Inferior parietal cortex (tissue), 1 donor: ENCODE results near the gene LAGE3.

ENCODE experiments used
- DNase-seq: peaks from one replicate; pipeline ENCODE4 v3.0.0-alpha.2; 2016; ENCODE audit errors: extremely low spot score

The LAGE3 gene

DNA sequence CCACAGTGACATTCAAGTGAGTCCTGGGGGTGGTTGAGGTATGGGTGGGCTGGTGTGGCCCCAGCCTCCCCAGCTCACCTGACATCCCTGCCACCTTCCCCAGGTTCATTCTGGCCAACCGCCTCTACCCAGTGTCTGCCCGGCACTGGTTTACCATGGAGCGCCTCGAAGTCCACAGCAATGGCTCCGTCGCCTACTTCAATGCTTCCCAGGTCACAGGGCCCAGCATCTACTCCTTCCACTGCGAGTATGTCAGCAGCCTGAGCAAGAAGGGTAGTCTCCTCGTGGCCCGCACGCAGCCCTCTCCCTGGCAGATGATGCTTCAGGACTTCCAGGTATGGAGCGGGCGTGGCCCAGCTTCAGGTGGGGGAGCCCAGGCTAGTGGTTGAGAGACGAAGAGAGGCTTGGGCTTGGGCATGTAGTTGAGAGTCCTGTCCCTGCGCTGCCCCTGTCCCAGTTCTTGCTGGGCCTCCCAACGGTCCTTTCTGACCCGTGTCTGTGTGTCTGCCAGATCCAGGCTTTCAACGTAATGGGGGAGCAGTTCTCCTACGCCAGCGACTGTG lies 43.8 kb downstream of the LAGE3 start:
- no peak for DNase-seq

DNA sequence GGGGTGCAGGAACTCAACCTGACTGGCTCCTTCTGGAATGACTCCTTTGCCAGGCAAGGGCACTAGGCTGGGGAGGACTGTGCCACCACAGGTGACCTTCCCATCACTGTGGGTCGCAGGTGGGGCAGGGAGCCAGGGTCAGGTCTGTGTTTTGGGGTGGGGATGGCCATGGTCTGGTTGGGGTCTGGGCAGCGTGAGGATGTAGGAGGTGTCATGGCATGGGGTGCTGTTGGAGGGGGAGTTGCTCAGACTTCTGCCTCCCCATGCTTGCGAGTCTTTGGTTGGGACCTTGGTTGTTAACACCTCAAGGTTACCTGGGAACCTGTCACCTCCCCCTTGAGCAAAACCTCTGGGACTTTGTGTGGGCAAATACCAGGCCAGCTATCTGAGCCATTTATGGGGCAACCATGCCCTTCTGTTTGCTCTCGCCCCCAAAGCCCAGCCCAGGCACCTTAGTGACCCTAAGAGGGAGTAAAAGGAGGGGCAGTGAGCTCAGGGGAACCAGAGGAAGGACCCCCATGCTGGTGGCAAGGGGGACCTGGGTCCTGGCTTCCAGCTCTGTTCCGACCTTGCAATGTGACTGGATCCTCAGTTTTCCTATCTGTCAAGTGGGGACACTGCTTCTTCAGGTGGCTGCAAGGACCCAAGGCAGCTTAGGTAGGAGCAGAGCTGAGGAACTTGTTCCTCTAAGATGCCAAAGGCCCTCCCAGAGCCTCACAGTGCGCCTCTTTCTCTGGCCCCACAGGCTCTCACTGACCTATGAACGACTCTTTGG lies 44.5 kb downstream of the LAGE3 start:
- no peak for DNase-seq

DNA sequence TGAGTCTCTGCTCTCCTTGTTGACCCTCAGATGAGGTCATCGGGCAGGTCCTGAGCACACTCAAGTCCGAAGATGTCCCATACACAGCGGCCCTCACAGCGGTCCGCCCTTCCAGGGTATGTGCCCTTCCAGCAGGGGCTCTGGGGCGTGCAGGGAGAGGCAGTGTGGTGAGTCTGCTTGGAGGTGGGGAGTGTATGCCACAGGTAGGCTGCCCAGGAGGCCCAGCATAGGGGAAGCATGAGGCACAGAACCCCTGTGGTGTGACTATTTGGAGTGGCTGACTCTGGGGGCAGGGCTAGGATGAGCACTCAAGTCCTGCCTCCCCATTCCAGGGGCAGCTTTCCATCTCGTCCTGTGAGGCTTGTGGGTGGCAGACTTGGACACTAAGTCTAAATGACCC lies 45.5 kb downstream of the LAGE3 start:
- no peak for DNase-seq

GRCh38 chrX:154432210-154432609 lies 46.9 kb downstream of the LAGE3 start:
- no peak for DNase-seq

DNA sequence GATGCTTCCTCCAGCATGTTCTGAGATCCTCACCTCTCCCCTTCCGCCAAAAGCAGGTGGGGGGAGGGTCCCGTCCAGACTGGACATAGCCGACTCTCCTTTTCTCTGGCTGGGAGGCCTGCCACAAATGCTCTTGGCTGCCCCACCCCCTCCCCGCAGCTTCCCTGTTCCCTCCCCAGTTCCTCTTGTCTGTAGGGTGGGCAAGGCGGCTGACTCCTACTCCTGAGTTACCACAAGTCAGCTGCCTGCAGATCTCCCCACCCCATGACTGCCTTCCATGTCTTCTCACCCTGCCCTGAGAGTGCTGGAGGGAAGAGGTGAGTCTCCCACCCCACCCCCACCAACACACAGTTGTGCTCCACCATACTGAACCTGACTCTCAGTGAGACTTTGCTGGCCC lies 47.7 kb downstream of the LAGE3 start:
- DNase-seq: no peak

GRCh38 chrX:154430916-154431315 lies 48.2 kb downstream of the LAGE3 start:
- DNase-seq: no peak

GRCh38 chrX:154430479-154430878 lies 48.6 kb downstream of the LAGE3 start:
- no peak for DNase-seq

DNA sequence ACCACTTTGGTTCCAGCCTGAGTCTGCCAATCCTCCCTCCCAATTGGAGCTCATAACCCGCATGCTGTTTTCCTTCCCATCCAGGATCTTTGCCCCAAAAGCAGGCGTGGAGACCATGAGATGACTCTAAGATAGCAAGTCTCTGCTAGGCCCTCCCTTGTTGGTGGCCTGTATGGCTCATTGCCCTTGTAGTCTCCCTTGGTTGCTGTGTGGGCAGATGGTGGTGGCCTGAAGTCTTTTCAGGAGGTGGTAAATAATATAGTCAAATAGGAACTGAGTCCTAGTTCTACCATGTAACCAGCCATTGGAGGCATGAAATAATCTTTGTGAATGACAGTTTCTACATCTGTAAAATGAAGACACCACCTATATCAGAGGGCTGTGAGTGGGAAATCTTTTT lies 49.4 kb downstream of the LAGE3 start:
- no peak for DNase-seq

GRCh38 chrX:154428176-154429171 lies 50.6 kb downstream of the LAGE3 start, which contains the start of gene ATP6AP1:
Gene ATP6AP1 (plus strand): TSS chrX:154428677. CDS start chrX:154428693, 16 bp downstream.
- DNase-seq: peak; percentile 85
